GM12878 (cell line): ENCODE results near the gene SHISA9. TPM values are rescaled to one million over a fixed set of nuclear protein-coding genes. Genes with fewer than 3 reads are reported as not detected.

ENCODE experiments used
- ATAC-seq: fragments of 200-7000 bp; cut with Tn5 transposase; 3 replicates; pipeline ENCODE4 v1.9.1; 2020; ENCODE audit warnings: mild to moderate bottlenecking, moderate library complexity
- BruUV-seq: library from RNA; stranded (reverse); fragments of 400-500 nt; replicated peaks from 2 replicates; lab custom pipeline; 2021; lab: Mats Ljungman, UMichigan
- CTCF ChIA-PET: fragments of 300-600 bp; sonication (Branson Sonifier 250); formaldehyde crosslinking; extraction: SDS; loops from one replicate; lab custom pipeline; 2021; ENCODE audit warnings: inconsistent platforms; lab: Yijun Ruan, JAX
- POLR2A ChIA-PET: fragments of 350-600 bp; formaldehyde crosslinking; extraction: SDS; loops from one replicate; lab custom pipeline; 2021; ENCODE audit warnings: inconsistent platforms; lab: Charles Lee
- RAD21 ChIA-PET: fragments of 300-600 bp; sonication (Branson Sonifier 250); formaldehyde crosslinking; loops from one replicate; lab custom pipeline; 2023; ENCODE audit warnings: antibody characterized with exemption; ENCODE audit not compliant: unreplicated experiment; lab: Charles Lee
- SMC1A ChIA-PET: fragments of 300-600 bp; sonication (Branson Sonifier 250); formaldehyde crosslinking; loops from one replicate; lab custom pipeline; 2023; ENCODE audit not compliant: unreplicated experiment, uncharacterized antibody; lab: Charles Lee
- DNase-seq: peaks from one replicate; pipeline ENCODE4 v3.0.0-alpha.2; 2011; ENCODE audit warnings: low read depth, low spot score
- FAIRE-seq: peaks from 3 replicates; lab custom pipeline; 2011; peaks lifted over from hg19 to GRCh38; lab: Jason Lieb, UNC
- H2AFZ ChIP-seq: 2 replicates; pipeline ENCODE4 v1.6.0; 2011; ENCODE audit warnings: low read depth, low read length, control low read depth; ENCODE audit not compliant: control insufficient read depth
- H3K27ac ChIP-seq: 2 replicates; pipeline ENCODE4 v1.5.1; 2011; ENCODE audit warnings: control low read depth; ENCODE audit not compliant: control insufficient read depth, insufficient read depth
- H3K27me3 ChIP-seq, 2 experiments: replicated peaks in 1 of 2; 2 replicates each; pipeline versions ENCODE4 v1.6.0 to v1.6.1; 2011; ENCODE audit warnings: low read length in 1 of 2; ENCODE audit not compliant: control insufficient read depth in 2 of 2, insufficient read depth in 2 of 2
- H3K36me3 ChIP-seq, 2 experiments: 2 replicates each; pipeline ENCODE4 v1.5.1; 2011; ENCODE audit warnings: low read length in 1 of 2; ENCODE audit not compliant: control insufficient read depth in 2 of 2, insufficient read depth in 2 of 2
- H3K4me1 ChIP-seq: 2 replicates; pipeline ENCODE4 v1.6.1; 2011; ENCODE audit warnings: mild to moderate bottlenecking, low read length, moderate library complexity, mixed read lengths; ENCODE audit not compliant: control insufficient read depth, insufficient read depth
- H3K4me2 ChIP-seq: 2 replicates; pipeline ENCODE4 v1.6.0; 2011; ENCODE audit warnings: control low read depth; ENCODE audit not compliant: control insufficient read depth, insufficient read depth
- H3K4me3 ChIP-seq: fragments of 200-600 bp; sonication (generic); 2 replicates; pipeline ENCODE4 v1.5.1; 2016
- H3K79me2 ChIP-seq: 2 replicates; pipeline ENCODE4 v1.6.0; 2011; ENCODE audit warnings: low read length; ENCODE audit not compliant: control insufficient read depth, insufficient read depth
- H3K9ac ChIP-seq: 2 replicates; pipeline ENCODE4 v1.8.0; 2011; ENCODE audit warnings: low read length, control low read depth, mixed read lengths; ENCODE audit not compliant: control insufficient read depth, insufficient read depth
- H3K9me3 ChIP-seq: replicated peaks from 3 replicates; pipeline ENCODE4 v1.5.1; 2011; ENCODE audit warnings: mild to moderate bottlenecking, low read length; ENCODE audit not compliant: control insufficient read depth, insufficient read depth
- H4K20me1 ChIP-seq: 2 replicates; pipeline ENCODE4 v1.6.0; 2011; ENCODE audit not compliant: control insufficient read depth, insufficient read depth
- BCLAF1 ChIP-seq: fragments of 450-650 bp; IDR thresholded peaks from 2 replicates; pipeline ENCODE4 v1.6.1; 2017; ENCODE audit warnings: antibody characterized with exemption, mild to moderate bottlenecking, moderate library complexity
- CHD2 ChIP-seq: IDR thresholded peaks from 2 replicates; pipeline ENCODE4 v1.6.1; 2011; ENCODE audit warnings: low read depth, low read length, improper control_type of control experiment, borderline replicate concordance
- GATAD2B ChIP-seq: fragments of 450-650 bp; conservative IDR thresholded peaks from 2 replicates; pipeline ENCODE4 v1.6.1; 2017; ENCODE audit warnings: low read depth, mild to moderate bottlenecking, moderate library complexity
- HCFC1 ChIP-seq: fragments of 150-350 bp; IDR thresholded peaks from 2 replicates; pipeline ENCODE4 v1.6.1; 2014; ENCODE audit warnings: low read length
- MEF2B ChIP-seq: fragments of 450-650 bp; IDR thresholded peaks from 2 replicates; pipeline ENCODE4 v1.6.1; 2018; ENCODE audit warnings: mild to moderate bottlenecking, moderate library complexity; ENCODE audit not compliant: partially characterized antibody, poor library complexity, severe bottlenecking
- PAX5 ChIP-seq: IDR thresholded peaks from 2 replicates; pipeline ENCODE4 v1.6.1; 2011; ENCODE audit warnings: low read depth, low read length, borderline replicate concordance
- POLR2AphosphoS5 ChIP-seq: IDR thresholded peaks from 2 replicates; pipeline ENCODE4 v1.6.1; 2011; ENCODE audit warnings: mild to moderate bottlenecking, low read length, inconsistent platforms
- SRF ChIP-seq, 2 experiments: IDR thresholded peaks; 2 replicates each; pipeline ENCODE4 v1.6.1; 2011; ENCODE audit warnings: low read depth in 2 of 2, low read length in 2 of 2, mild to moderate bottlenecking in 1 of 2, moderate library complexity in 1 of 2
- STAT1 ChIP-seq: fragments of 450-650 bp; conservative IDR thresholded peaks from 2 replicates; pipeline ENCODE4 v1.6.1; 2014; ENCODE audit warnings: antibody characterized with exemption, mild to moderate bottlenecking
- TBL1XR1 ChIP-seq: IDR thresholded peaks from 2 replicates; pipeline ENCODE4 v1.6.1; 2012; ENCODE audit warnings: low read depth, low read length, improper control_type of control experiment
- WGBS: methylation state at CpG from one replicate; pipeline ENCODE4 v1.1.6; 2016; ENCODE audit warnings: low lambda C conversion rate; ENCODE audit not compliant: insufficient replicate concordance, insufficient coverage; ENCODE audit errors: missing lambda C conversion rate; 5-methylcytosine and 5-hydroxymethylcytosine counted together
- in situ Hi-C: fragments of 300-500 bp; cut with MboI; formaldehyde crosslinking; loops from 9 replicates; pipeline ENCODE4 v1.14.3; 2018; ENCODE audit warnings: mixed read lengths
- intact Hi-C: fragments of 100-400 bp; cut with micrococcal nuclease; formaldehyde crosslinking; loops from one replicate; pipeline ENCODE4 v1.14.2; 2022; ENCODE audit not compliant: unreplicated experiment
- polyA plus RNA-seq, 11 experiments: library from polyadenylated mRNA; depleted of rRNA in 4 of 11; unstranded in 6 of 11; stranded (reverse) in 5 of 11; fragments of >200 nt; fragmentation: Nextera tagmentation in 4 of 11; fragmentation: Illumina TruSeq in 1 of 11; extraction: Ambion mirVana in 4 of 11; extraction: Trizol in 1 of 11; gene quantifications; 1 replicate in 1 of 11; 2 replicates in 10 of 11; pipeline versions ENCODE4 v1.2.1 to v1.2.3, GENCODE V29; 2011 to 2016; ENCODE audit warnings: inconsistent platforms in 2 of 11, missing spikeins in 2 of 11, low read depth in 1 of 11
- total RNA-seq, 4 experiments: library from RNA; depleted of rRNA in 3 of 4; stranded (reverse); fragments of >200 nt in 3 of 4; fragmentation: Illumina TruSeq in 1 of 4; extraction: Trizol in 1 of 4; gene quantifications; 2 replicates each; pipeline versions ENCODE4 v1.2.1 to v1.2.3, GENCODE V29; 2013 to 2021
- TF ChIP-seq, protein P1 (sequence below): fragments of 450-650 bp; IDR thresholded peaks from 2 replicates; pipeline ENCODE4 v1.6.1; 2017; ENCODE audit warnings: low read depth, mild to moderate bottlenecking, moderate library complexity
- TF ChIP-seq, protein P2 (sequence below): IDR thresholded peaks from 2 replicates; pipeline ENCODE4 v1.6.1; 2012; ENCODE audit warnings: low read length, inconsistent platforms
- TF ChIP-seq, protein P3 (sequence below): fragments of 450-650 bp; IDR thresholded peaks from 2 replicates; pipeline ENCODE4 v1.6.1; 2014; ENCODE audit warnings: mild to moderate bottlenecking

Gene SHISA9
- total and polyA plus RNA-seq, 10 of the 15 experiments (the other 5 are each of a cell fraction or from before 2014, with no cell fraction given), result 0.03 to 25.5 (median 0.07) TPM

GRCh38 chr16:13100970-13101369 lies 199.6 kb downstream of the SHISA9 start (continued):
- TF ChIP-seq TBL1XR1 (no peak), MEF2B (peak; percentile 42)
- TF ChIP-seq, protein P1, sequence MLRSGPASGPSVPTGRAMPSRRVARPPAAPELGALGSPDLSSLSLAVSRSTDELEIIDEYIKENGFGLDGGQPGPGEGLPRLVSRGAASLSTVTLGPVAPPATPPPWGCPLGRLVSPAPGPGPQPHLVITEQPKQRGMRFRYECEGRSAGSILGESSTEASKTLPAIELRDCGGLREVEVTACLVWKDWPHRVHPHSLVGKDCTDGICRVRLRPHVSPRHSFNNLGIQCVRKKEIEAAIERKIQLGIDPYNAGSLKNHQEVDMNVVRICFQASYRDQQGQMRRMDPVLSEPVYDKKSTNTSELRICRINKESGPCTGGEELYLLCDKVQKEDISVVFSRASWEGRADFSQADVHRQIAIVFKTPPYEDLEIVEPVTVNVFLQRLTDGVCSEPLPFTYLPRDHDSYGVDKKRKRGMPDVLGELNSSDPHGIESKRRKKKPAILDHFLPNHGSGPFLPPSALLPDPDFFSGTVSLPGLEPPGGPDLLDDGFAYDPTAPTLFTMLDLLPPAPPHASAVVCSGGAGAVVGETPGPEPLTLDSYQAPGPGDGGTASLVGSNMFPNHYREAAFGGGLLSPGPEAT, result 0 out of 2 replicates have a peak, but pooled peaks have one; percentile 25

- POLR2A ChIA-PET, result interaction anchor here (3.3 kb wide), 1 partner anchor 46 kb away, joined by 17 read pairs; no protein-coding TSS in a partner anchor
- TF ChIP-seq PAX5 (no peak), CHD2 (no peak), GATAD2B (no peak), BCLAF1 (no peak), HCFC1 (no peak), SRF (IDR thresholded peaks at IDR 0.05; ENCODE audit: low read depth in 2 of 2, low read length in 2 of 2) (no peak), STAT1 (no peak), POLR2AphosphoS5 (no peak)
- TF ChIP-seq, protein P2, sequence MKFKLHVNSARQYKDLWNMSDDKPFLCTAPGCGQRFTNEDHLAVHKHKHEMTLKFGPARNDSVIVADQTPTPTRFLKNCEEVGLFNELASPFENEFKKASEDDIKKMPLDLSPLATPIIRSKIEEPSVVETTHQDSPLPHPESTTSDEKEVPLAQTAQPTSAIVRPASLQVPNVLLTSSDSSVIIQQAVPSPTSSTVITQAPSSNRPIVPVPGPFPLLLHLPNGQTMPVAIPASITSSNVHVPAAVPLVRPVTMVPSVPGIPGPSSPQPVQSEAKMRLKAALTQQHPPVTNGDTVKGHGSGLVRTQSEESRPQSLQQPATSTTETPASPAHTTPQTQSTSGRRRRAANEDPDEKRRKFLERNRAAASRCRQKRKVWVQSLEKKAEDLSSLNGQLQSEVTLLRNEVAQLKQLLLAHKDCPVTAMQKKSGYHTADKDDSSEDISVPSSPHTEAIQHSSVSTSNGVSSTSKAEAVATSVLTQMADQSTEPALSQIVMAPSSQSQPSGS, result no peak
- TF ChIP-seq, protein P3, sequence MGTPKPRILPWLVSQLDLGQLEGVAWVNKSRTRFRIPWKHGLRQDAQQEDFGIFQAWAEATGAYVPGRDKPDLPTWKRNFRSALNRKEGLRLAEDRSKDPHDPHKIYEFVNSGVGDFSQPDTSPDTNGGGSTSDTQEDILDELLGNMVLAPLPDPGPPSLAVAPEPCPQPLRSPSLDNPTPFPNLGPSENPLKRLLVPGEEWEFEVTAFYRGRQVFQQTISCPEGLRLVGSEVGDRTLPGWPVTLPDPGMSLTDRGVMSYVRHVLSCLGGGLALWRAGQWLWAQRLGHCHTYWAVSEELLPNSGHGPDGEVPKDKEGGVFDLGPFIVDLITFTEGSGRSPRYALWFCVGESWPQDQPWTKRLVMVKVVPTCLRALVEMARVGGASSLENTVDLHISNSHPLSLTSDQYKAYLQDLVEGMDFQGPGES, result no peak
- TF ChIP-seq, all 136 proteins: peak for 0
- Histone ChIP-seq H2AFZ (no peak overlapping the region), H4K20me1 (no peaks in the 10 kb centered on the region), H3K27ac (no peak overlapping the region), H3K4me3 (no peak overlapping the region), H3K36me3 (no peaks in the 10 kb centered on the region), H3K9ac (no peak overlapping the region), H3K4me2 (no peak overlapping the region), H3K4me1 (no peaks in the 10 kb centered on the region), H3K9me3 (no peaks in the 10 kb centered on the region; the same call in 2 of the 3 replicates), H3K79me2 (no peaks in the 10 kb centered on the region), H3K27me3 (no peaks in the 10 kb centered on the region)
- intact Hi-C loops, result no loop called here
- RAD21 ChIA-PET, result interaction anchor here (1.1 to 4.6 kb wide), 5 partner anchors 19 to 46 kb away, joined by 3 to 26 read pairs (median 4); no protein-coding TSS in a partner anchor
- CTCF ChIA-PET, result interaction anchor here (0.7 to 2.3 kb wide), 5 partner anchors 9 to 818 kb away, joined by 3 to 6 read pairs (median 4); no protein-coding TSS in a partner anchor
- ATAC-seq (no peak), FAIRE-seq (no peak), DNase-seq (no peak)
- SMC1A ChIA-PET, result interaction anchor here (0.9 to 2.8 kb wide), 12 partner anchors 9 to 203 kb away, joined by 3 to 28 read pairs (median 4); no protein-coding TSS in a partner anchor
- BruUV-seq, result no TSS peak
- in situ Hi-C loops, result no loop called here
- 3% methylated on average over 3 of the region's 3 CpGs for WGBS
Observed at GRCh38 chr16:13101828-13102227, 200.4 kb downstream of the SHISA9 start.
